ENCODE measurements around the gene USP6. TPM values are rescaled to one million over a fixed set of nuclear protein-coding genes. Genes with fewer than 3 reads are reported as not detected.

USP6 gene
- polyA plus RNA-seq, 2 of the 4 experiments (the other 2 are of a cell fraction) = 0.01 to 0.04 TPM

DNA sequence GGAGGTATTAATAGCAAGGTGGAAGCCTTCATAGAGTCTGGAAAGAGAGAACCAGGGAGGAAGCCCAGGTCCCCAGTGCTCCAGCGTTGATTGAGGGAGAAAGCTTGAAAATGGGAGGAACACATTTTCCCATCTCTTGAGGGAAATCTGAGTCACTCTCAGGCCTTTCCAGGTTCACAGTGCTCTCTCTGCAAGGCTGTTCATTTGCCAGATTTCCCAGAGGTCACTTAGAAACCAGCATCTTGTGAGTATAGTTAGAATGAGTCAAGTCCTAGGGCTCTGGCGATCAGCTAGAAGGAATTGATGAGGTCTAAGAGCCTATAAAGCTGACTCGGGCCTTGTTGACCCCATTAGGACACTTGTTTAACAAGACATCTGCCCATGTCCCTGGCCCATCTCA, 93.6 kb downstream of the USP6 start (continued):
- TF ChIP-seq NR3C1 (IDR thresholded peaks at IDR 0.05) (no peak), CEBPB (IDR thresholded peaks at IDR 0.05) (no peak), ZNF302 (CRISPR knock-in tag; IDR thresholded peaks at IDR 0.05) (no peak)

DNA sequence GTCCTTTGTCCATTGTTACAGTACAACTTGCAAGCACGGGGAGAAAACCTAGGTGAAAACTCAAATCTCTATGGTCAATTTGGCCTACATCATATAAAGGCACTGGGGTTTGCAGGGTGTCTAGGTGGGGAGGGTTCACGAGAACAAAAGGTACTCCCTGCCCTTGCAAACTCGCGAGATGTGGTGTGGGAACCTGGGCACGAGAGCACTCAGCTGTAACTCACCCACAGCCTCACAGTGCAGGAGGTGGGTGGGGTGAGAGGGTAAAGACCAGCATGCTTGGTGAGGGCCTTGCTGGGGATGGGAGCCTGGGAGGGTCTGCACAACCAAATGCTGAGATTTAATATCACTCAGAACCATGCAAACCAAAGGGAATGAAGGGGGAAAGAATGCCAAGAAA, 94.3 kb downstream of the USP6 start:
- no peak overlapping the region for H3K4me3 ChIP-seq
- no peak for DNase-seq (ENCODE audit: low read depth in 1 of 2, low spot score in 1 of 2)
- no peaks in the 10 kb centered on the region for H3K4me1 ChIP-seq
- 0 out of 3 replicates have a peak, but pooled peaks cover 6% of the 10 kb centered on the region for H3K9me3 ChIP-seq
- no peak for FAIRE-seq
- ATAC-seq = no peak
- CTCF ChIA-PET = interaction anchor here (1.3 to 1.7 kb wide), 2 partner anchors 18 to 40 kb away, joined by 3 to 5 read pairs; partner anchors contain the start of gene ZNF594
- POLR2A ChIA-PET = no interaction called here
- TF ChIP-seq MAZ (IDR thresholded peaks at IDR 0.05; ENCODE audit: borderline replicate concordance, low read depth, low read length) = no peak
- TF ChIP-seq, protein P1, sequence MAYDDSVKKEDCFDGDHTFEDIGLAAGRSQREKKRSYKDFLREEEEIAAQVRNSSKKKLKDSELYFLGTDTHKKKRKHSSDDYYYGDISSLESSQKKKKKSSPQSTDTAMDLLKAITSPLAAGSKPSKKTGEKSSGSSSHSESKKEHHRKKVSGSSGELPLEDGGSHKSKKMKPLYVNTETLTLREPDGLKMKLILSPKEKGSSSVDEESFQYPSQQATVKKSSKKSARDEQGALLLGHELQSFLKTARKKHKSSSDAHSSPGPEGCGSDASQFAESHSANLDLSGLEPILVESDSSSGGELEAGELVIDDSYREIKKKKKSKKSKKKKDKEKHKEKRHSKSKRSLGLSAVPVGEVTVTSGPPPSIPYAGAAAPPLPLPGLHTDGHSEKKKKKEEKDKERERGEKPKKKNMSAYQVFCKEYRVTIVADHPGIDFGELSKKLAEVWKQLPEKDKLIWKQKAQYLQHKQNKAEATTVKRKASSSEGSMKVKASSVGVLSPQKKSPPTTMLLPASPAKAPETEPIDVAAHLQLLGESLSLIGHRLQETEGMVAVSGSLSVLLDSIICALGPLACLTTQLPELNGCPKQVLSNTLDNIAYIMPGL (CRISPR knock-in tag; IDR thresholded peaks at IDR 0.05; ENCODE audit: borderline replicate concordance) = no peak
- TF ChIP-seq NPAS2 (CRISPR knock-in tag; IDR thresholded peaks at IDR 0.05; ENCODE audit: borderline replicate concordance) = no peak
- no peak for TF ChIP-seq RNF2 (IDR thresholded peaks at IDR 0.05; ENCODE audit: borderline replicate concordance, low read depth)
- no peak for TF ChIP-seq NR3C1 (IDR thresholded peaks at IDR 0.05)
- no peak for TF ChIP-seq SREBF2 (IDR thresholded peaks at IDR 0.05)
- no peak for TF ChIP-seq CHD4 (IDR thresholded peaks at IDR 0.05; ENCODE audit: borderline replicate concordance)
- TF ChIP-seq POLR2AphosphoS2 (conservative IDR thresholded peaks at IDR 0.05; ENCODE audit: low read length) = no peak
- TF ChIP-seq JUN (IDR thresholded peaks at IDR 0.05) = no peak
- no peak for TF ChIP-seq ZC3H11A (IDR thresholded peaks at IDR 0.05)
- TF ChIP-seq ZNF302 (CRISPR knock-in tag; IDR thresholded peaks at IDR 0.05) = no peak
- no peak overlapping the region for H3K4me2 ChIP-seq
- no peak overlapping the region for H3K27ac ChIP-seq
- WGBS (ENCODE audit: missing lambda C conversion rate) = 74% methylated on average over 5 of the region's 5 CpGs

DNA sequence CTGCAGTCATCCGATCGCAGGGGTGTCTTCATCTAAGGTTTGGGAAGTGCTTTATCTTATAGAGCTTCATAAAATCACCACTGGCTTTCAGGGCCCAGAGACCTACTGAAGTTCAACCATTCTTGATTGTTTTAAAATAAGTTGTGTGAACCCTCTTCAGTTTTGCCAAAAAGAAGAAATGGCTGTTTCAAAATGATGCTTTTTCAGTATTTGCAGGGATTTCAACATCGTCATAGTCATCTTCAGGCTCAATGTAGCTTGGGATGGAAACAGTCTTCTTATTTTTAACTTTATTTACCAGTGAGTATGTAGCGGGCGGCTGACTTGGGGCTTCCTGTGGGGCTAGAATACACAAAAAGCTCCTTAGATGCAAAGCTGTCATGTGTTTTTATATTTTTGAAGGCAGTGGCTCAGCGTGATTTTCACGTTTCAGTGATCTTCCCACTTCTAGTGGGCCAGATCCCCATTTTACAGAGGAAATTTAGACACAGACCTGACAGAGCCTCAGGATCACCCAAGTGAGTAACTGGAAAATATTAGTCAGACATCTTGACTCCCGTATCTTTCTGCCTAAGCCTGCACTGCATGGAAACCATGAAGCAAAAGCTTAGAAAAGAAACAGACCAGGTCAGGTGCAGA, 94.9 kb downstream of the USP6 start:
- DNase-seq (ENCODE audit: low read depth in 1 of 2, low spot score in 1 of 2) (no peak), ATAC-seq (no peak), FAIRE-seq (no peak)
- no peaks in the 10 kb centered on the region for H3K4me1 ChIP-seq
- CTCF ChIA-PET = interaction anchor here (1.3 to 1.7 kb wide), 3 partner anchors 19 to 39 kb away, joined by 3 to 5 read pairs (median 3); partner anchors contain the start of gene ZNF594
- H3K4me3 ChIP-seq = no peak overlapping the region
- no peak for TF ChIP-seq JUNB (IDR thresholded peaks at IDR 0.05)
- no peak for TF ChIP-seq NR3C1 (IDR thresholded peaks at IDR 0.05)
- no peak for TF ChIP-seq FOSB (CRISPR knock-in tag; IDR thresholded peaks at IDR 0.05)
- no peak for TF ChIP-seq NFE2L2 (conservative IDR thresholded peaks at IDR 0.05; ENCODE audit: low read length)
- TF ChIP-seq RCOR1 (IDR thresholded peaks at IDR 0.05; ENCODE audit: low read depth, low read length) = no peak
- no peak for TF ChIP-seq ZNF302 (CRISPR knock-in tag; IDR thresholded peaks at IDR 0.05)
- no peak for TF ChIP-seq GATA3 (IDR thresholded peaks at IDR 0.05; ENCODE audit: borderline replicate concordance)
- TF ChIP-seq, protein P2, sequence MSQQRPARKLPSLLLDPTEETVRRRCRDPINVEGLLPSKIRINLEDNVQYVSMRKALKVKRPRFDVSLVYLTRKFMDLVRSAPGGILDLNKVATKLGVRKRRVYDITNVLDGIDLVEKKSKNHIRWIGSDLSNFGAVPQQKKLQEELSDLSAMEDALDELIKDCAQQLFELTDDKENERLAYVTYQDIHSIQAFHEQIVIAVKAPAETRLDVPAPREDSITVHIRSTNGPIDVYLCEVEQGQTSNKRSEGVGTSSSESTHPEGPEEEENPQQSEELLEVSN (IDR thresholded peaks at IDR 0.05; ENCODE audit: borderline replicate concordance, low read depth) = no peak
- TF ChIP-seq EHMT2 (IDR thresholded peaks at IDR 0.05; ENCODE audit: low read depth) = no peak
- TF ChIP-seq BHLHE40 (IDR thresholded peaks at IDR 0.05; ENCODE audit: low read depth, low read length) = no peak
- WGBS (ENCODE audit: missing lambda C conversion rate) = 92% methylated on average over 8 of the region's 8 CpGs
- no peak overlapping the region for H3K27ac ChIP-seq
- POLR2A ChIA-PET = no interaction called here
- no peak overlapping the region for H3K4me2 ChIP-seq
- H3K9me3 ChIP-seq = 0 out of 3 replicates have a peak, but pooled peaks cover 1% of the 10 kb centered on the region
